ENCODE measurements around the gene GFAP.

Gene GFAP

GRCh38 chr17:44887971-44888954 lies 27.0 kb downstream of the GFAP start:
- H3K4me3 ChIP-seq (ENCODE audit: low read depth, low read length) = no peak overlapping the region
- no peak for DNase-seq (ENCODE audit: low read depth, low spot score)
- ChIA-PET CTCF (interaction anchor here (1.1 to 2.4 kb wide), 3 partner anchors 9 to 23 kb away, joined by 3 to 14 read pairs (median 4); no protein-coding TSS in a partner anchor), POLR2A (no interaction called here)
- TF ChIP-seq, protein P1, sequence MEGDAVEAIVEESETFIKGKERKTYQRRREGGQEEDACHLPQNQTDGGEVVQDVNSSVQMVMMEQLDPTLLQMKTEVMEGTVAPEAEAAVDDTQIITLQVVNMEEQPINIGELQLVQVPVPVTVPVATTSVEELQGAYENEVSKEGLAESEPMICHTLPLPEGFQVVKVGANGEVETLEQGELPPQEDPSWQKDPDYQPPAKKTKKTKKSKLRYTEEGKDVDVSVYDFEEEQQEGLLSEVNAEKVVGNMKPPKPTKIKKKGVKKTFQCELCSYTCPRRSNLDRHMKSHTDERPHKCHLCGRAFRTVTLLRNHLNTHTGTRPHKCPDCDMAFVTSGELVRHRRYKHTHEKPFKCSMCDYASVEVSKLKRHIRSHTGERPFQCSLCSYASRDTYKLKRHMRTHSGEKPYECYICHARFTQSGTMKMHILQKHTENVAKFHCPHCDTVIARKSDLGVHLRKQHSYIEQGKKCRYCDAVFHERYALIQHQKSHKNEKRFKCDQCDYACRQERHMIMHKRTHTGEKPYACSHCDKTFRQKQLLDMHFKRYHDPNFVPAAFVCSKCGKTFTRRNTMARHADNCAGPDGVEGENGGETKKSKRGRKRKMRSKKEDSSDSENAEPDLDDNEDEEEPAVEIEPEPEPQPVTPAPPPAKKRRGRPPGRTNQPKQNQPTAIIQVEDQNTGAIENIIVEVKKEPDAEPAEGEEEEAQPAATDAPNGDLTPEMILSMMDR (IDR thresholded peaks at IDR 0.05; ENCODE audit: insufficient read depth, low read length, missing control alignments) = no peak

DNA sequence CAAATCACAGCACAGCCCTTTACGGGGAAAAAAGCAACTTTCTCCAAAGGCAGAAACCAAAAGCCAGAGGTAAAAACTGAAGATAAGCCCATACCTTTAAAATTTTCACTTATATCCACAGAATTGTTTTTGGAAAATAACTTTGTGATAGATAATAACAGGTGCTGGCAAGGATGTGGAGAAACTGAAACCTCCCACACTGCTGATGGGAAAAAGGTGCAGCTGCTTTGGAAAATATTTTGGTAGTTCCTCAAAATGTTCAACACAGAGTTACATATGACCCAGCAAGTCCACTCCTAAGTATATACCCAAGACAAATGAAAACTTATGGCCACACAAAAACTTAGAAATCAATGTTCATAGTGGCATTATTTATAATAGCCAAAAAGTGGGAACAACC lies 28.3 kb downstream of the GFAP start:
- DNase-seq (ENCODE audit: low read depth, low spot score) = no peak
- ChIA-PET POLR2A (no interaction called here), CTCF (interaction anchor here (0.9 to 6.5 kb wide), 6 partner anchors 8 to 135 kb away, joined by 3 to 78 read pairs (median 4); no protein-coding TSS in a partner anchor)
- TF ChIP-seq, protein P1 (IDR thresholded peaks at IDR 0.05; ENCODE audit: insufficient read depth, low read length, missing control alignments) = no peak
- H3K4me3 ChIP-seq (ENCODE audit: low read depth, low read length) = no peak overlapping the region

DNA sequence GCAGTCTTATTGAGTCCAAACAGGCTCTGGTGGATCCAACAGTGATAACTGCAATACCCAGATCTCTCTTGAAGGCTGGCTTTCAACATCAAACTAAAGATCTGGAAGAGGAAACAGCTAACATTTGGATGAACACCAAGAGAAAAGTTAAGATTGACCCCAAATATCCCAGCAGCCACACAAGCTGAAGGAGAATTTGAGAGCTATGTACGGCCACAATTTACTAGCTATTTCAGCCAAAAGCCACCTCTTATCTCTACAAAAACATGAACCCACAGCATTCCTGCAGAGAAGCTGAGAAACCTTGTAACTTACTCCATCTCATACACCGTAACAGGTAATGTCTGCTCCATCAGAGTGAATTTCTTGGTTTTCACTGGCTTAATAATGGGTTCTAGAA lies 30.4 kb downstream of the GFAP start:
- CTCF ChIA-PET = interaction anchor here (1.1 to 6.5 kb wide), 10 partner anchors 8 to 215 kb away, joined by 3 to 78 read pairs (median 8); no protein-coding TSS in a partner anchor
- no peak overlapping the region for H3K4me3 ChIP-seq (ENCODE audit: low read depth, low read length)
- TF ChIP-seq, protein P1 (IDR thresholded peaks at IDR 0.05; ENCODE audit: insufficient read depth, low read length, missing control alignments) = no peak
- POLR2A ChIA-PET = no interaction called here
- DNase-seq (ENCODE audit: low read depth, low spot score) = no peak

DNA sequence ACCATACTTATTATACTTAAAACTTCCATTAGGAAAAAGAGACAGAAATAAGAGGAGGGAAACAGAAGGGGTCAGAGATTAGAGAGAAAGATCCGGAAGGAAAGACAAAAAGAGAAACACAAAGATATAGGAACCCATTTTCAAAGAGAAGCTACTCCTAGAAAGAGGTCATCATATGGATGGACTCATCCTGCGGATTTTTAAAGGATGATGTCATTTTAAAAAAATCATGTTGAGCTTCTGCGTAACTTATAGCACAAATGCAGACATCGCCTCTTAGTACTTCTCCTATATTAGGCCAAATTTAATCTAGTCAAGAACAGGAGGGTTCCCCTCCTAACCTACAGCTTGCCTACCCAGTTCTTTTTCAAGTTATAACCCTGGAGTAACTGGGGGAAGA lies 34.2 kb downstream of the GFAP start:
- ChIA-PET CTCF (interaction anchor here (0.7 to 6.5 kb wide), 15 partner anchors 9 to 254 kb away, joined by 3 to 78 read pairs (median 4); partner anchors contain the start of gene ACBD4), POLR2A (interaction anchor here (0.5 to 1.1 kb wide), 2 partner anchors 12 to 89 kb away, joined by 3 to 4 read pairs; no protein-coding TSS in a partner anchor)
- DNase-seq (ENCODE audit: low read depth, low spot score) = no peak
- no peak overlapping the region for H3K4me3 ChIP-seq (ENCODE audit: low read depth, low read length)
- TF ChIP-seq, protein P1 (IDR thresholded peaks at IDR 0.05; ENCODE audit: insufficient read depth, low read length, missing control alignments) = no peak

- TF ChIP-seq, protein P1 (IDR thresholded peaks at IDR 0.05; ENCODE audit: insufficient read depth, low read length, missing control alignments) = no peak
- DNase-seq (ENCODE audit: low read depth, low spot score) = no peak
- H3K4me3 ChIP-seq (ENCODE audit: low read depth, low read length) = no peak overlapping the region
- POLR2A ChIA-PET = no interaction called here
- CTCF ChIA-PET = interaction anchor here (0.8 to 8.5 kb wide), 10 partner anchors 9 to 256 kb away, joined by 3 to 440 read pairs (median 14); partner anchors contain the start of genes ACBD4 and EFTUD2
Measured at GRCh38 chr17:44880062-44880461, 35.2 kb downstream of the GFAP start.

DNA sequence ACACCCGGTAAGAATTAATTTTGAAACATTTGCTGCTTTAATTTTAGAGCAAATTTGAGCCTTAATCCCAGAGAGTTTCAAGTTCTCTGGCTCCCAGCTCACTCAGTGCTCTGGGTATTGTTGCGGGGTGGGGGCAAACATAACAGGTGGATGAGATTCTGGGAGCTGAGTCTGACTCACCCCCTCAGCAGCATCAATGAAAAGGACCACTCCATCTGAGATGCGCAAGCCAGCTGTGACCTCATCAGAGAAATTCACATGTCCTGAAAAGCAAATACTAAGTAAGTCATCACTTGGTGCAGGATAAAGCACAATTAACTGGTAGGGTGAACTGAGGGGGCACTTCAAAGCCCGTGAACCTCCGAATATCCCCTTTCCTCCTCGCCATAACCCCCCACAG lies 35.9 kb downstream of the GFAP start:
- TF ChIP-seq, protein P1 (IDR thresholded peaks at IDR 0.05; ENCODE audit: insufficient read depth, low read length, missing control alignments) = no peak
- no peak for DNase-seq (ENCODE audit: low read depth, low spot score)
- ChIA-PET POLR2A (no interaction called here), CTCF (interaction anchor here (0.6 to 8.5 kb wide), 30 partner anchors 7 to 318 kb away, joined by 3 to 440 read pairs (median 5); partner anchors contain the start of genes ACBD4, EFTUD2 and HIGD1B)
- H3K4me3 ChIP-seq (ENCODE audit: low read depth, low read length) = no peak overlapping the region
